HEK293 (cell line): Measurements from ENCODE around the gene MOB1A.

Experiments used
- CTCF ChIA-PET: fragments of 350-600 bp; formaldehyde crosslinking; extraction: SDS; loops from one replicate; lab custom pipeline; 2021; ENCODE audit warnings: antibody characterized with exemption; lab: Yijun Ruan, JAX
- POLR2A ChIA-PET: fragments of 300-600 bp; formaldehyde crosslinking; extraction: SDS; loops from one replicate; lab custom pipeline; 2020; ENCODE audit warnings: antibody characterized with exemption, inconsistent platforms; lab: Yijun Ruan, JAX
- H3K27ac ChIP-seq: fragments of 200-500 bp; sonication (Bioruptor generic); 2 replicates; pipeline ENCODE4 v1.5.1; 2014; ENCODE audit warnings: low read depth, low read length, control low read depth, inconsistent platforms; ENCODE audit errors: extremely low read depth
- H3K36me3 ChIP-seq, 2 experiments: fragments of 200-500 bp in 1 of 2; sonication (Bioruptor generic) in 1 of 2; 1 replicate in 1 of 2; 2 replicates in 1 of 2; pipeline ENCODE4 v1.5.1; 2014 to 2017; ENCODE audit warnings: inconsistent platforms in 2 of 2, low read length in 2 of 2; ENCODE audit not compliant: control insufficient read depth in 2 of 2, insufficient read depth in 1 of 2
- H3K4me1 ChIP-seq: fragments of 200-500 bp; sonication (Bioruptor generic); 2 replicates; pipeline ENCODE4 v1.5.1; 2014; ENCODE audit warnings: mild to moderate bottlenecking, low read length, inconsistent platforms; ENCODE audit not compliant: control insufficient read depth, insufficient read depth
- H3K4me3 ChIP-seq: 2 replicates; pipeline ENCODE4 v1.5.1; 2011; ENCODE audit warnings: low read depth, mild to moderate bottlenecking, control low read depth, low read length, moderate library complexity
- H3K9me3 ChIP-seq: fragments of 200-500 bp; sonication (Bioruptor generic); 2 replicates; pipeline ENCODE4 v1.5.1; 2014; ENCODE audit warnings: low read depth, low read length, inconsistent platforms; ENCODE audit not compliant: control insufficient read depth, insufficient read depth
- HOXC10 ChIP-seq: sonication (generic); formaldehyde crosslinking; IDR thresholded peaks from 2 replicates; pipeline ENCODE4 v1.8.1; 2023; ENCODE audit warnings: mild to moderate bottlenecking, missing genetic modification reagents
- KLF10 ChIP-seq: fragments of 450-650 bp; IDR thresholded peaks from 2 replicates; pipeline ENCODE4 v1.5.1; 2018; ENCODE audit warnings: missing biosample characterization, mild to moderate bottlenecking, missing genetic modification characterization
- KLF16 ChIP-seq: fragments of 450-650 bp; formaldehyde crosslinking; IDR thresholded peaks from 2 replicates; pipeline ENCODE4 v1.5.1; 2017; ENCODE audit warnings: missing biosample characterization, missing genetic modification characterization
- OVOL3 ChIP-seq: fragments of 450-650 bp; formaldehyde crosslinking; IDR thresholded peaks from 2 replicates; pipeline ENCODE4 v1.5.1; 2016; ENCODE audit warnings: missing biosample characterization, missing genetic modification characterization
- SP2 ChIP-seq: fragments of 450-650 bp; formaldehyde crosslinking; IDR thresholded peaks from 2 replicates; pipeline ENCODE4 v1.5.1; 2016; ENCODE audit warnings: missing biosample characterization, missing genetic modification characterization
- YY2 ChIP-seq: fragments of 450-650 bp; formaldehyde crosslinking; IDR thresholded peaks from 2 replicates; pipeline ENCODE4 v1.5.1; 2016; ENCODE audit warnings: missing biosample characterization, missing genetic modification characterization
- ZBTB17 ChIP-seq: fragments of 450-650 bp; formaldehyde crosslinking; IDR thresholded peaks from 2 replicates; pipeline ENCODE4 v1.5.1; 2016; ENCODE audit warnings: missing biosample characterization, missing genetic modification characterization
- ZEB2 ChIP-seq: fragments of 450-650 bp; formaldehyde crosslinking; IDR thresholded peaks from 2 replicates; pipeline ENCODE4 v1.5.1; 2016; ENCODE audit warnings: missing biosample characterization, missing genetic modification characterization
- ZNF175 ChIP-seq: fragments of 450-650 bp; formaldehyde crosslinking; IDR thresholded peaks from 2 replicates; pipeline ENCODE4 v1.5.1; 2016; ENCODE audit warnings: missing biosample characterization, missing genetic modification characterization
- ZNF184 ChIP-seq: fragments of 450-650 bp; IDR thresholded peaks from 2 replicates; pipeline ENCODE4 v1.5.1; 2018; ENCODE audit warnings: missing biosample characterization, mild to moderate bottlenecking, missing genetic modification characterization
- ZNF292 ChIP-seq: fragments of 450-650 bp; formaldehyde crosslinking; IDR thresholded peaks from 2 replicates; pipeline ENCODE4 v1.5.1; 2016; ENCODE audit warnings: low read depth, missing biosample characterization, missing genetic modification characterization, borderline replicate concordance
- ZNF302 ChIP-seq: fragments of 450-650 bp; formaldehyde crosslinking; IDR thresholded peaks from 2 replicates; pipeline ENCODE4 v1.5.1; 2016; ENCODE audit warnings: missing biosample characterization, missing genetic modification characterization, low read depth
- ZNF311 ChIP-seq: fragments of 450-650 bp; formaldehyde crosslinking; IDR thresholded peaks from 2 replicates; pipeline ENCODE4 v1.5.1; 2017; ENCODE audit warnings: missing biosample characterization, missing genetic modification characterization, borderline replicate concordance
- ZNF335 ChIP-seq: fragments of 450-650 bp; formaldehyde crosslinking; conservative IDR thresholded peaks from 2 replicates; pipeline ENCODE4 v1.5.1; 2016; ENCODE audit warnings: missing biosample characterization, missing genetic modification characterization
- ZNF366 ChIP-seq: fragments of 450-650 bp; formaldehyde crosslinking; conservative IDR thresholded peaks from 2 replicates; pipeline ENCODE4 v1.5.1; 2016; ENCODE audit warnings: missing biosample characterization, missing genetic modification characterization
- ZNF48 ChIP-seq: fragments of 450-650 bp; formaldehyde crosslinking; IDR thresholded peaks from 2 replicates; pipeline ENCODE4 v1.5.1; 2016; ENCODE audit warnings: missing biosample characterization, missing genetic modification characterization
- ZNF510 ChIP-seq: fragments of 450-650 bp; formaldehyde crosslinking; IDR thresholded peaks from 2 replicates; pipeline ENCODE4 v1.5.1; 2018; ENCODE audit warnings: mild to moderate bottlenecking, missing genetic modification characterization, missing biosample characterization; ENCODE audit not compliant: insufficient replicate concordance
- ZNF555 ChIP-seq: fragments of 450-650 bp; formaldehyde crosslinking; conservative IDR thresholded peaks from 2 replicates; pipeline ENCODE4 v1.5.1; 2017; ENCODE audit warnings: missing biosample characterization, mild to moderate bottlenecking, missing genetic modification characterization, inconsistent platforms
- ZNF560 ChIP-seq: fragments of 450-650 bp; formaldehyde crosslinking; IDR thresholded peaks from 2 replicates; pipeline ENCODE4 v1.5.1; 2017; ENCODE audit warnings: missing biosample characterization, missing genetic modification characterization, borderline replicate concordance
- ZNF660 ChIP-seq: fragments of 450-650 bp; IDR thresholded peaks from 2 replicates; pipeline ENCODE4 v1.5.1; 2018; ENCODE audit warnings: missing biosample characterization, mild to moderate bottlenecking, missing genetic modification characterization
- ZNF670 ChIP-seq: fragments of 450-650 bp; formaldehyde crosslinking; IDR thresholded peaks from 2 replicates; pipeline ENCODE4 v1.5.1; 2016; ENCODE audit warnings: missing biosample characterization, missing genetic modification characterization, low read depth
- ZNF843 ChIP-seq: fragments of 450-650 bp; formaldehyde crosslinking; IDR thresholded peaks from 2 replicates; pipeline ENCODE4 v1.5.1; 2016; ENCODE audit warnings: missing biosample characterization, missing genetic modification characterization
- ZXDB ChIP-seq: fragments of 450-650 bp; formaldehyde crosslinking; IDR thresholded peaks from 2 replicates; pipeline ENCODE4 v1.5.1; 2016; ENCODE audit warnings: missing biosample characterization, missing genetic modification characterization
- TF ChIP-seq, protein P1 (sequence below): fragments of 450-650 bp; formaldehyde crosslinking; IDR thresholded peaks from 2 replicates; pipeline ENCODE4 v1.5.1; 2016; ENCODE audit warnings: missing biosample characterization, missing genetic modification characterization
- TF ChIP-seq, protein P2 (sequence below): fragments of 450-650 bp; IDR thresholded peaks from 2 replicates; pipeline ENCODE4 v1.5.1; 2018; ENCODE audit warnings: missing biosample characterization, mild to moderate bottlenecking, missing genetic modification characterization
- TF ChIP-seq, protein P3 (sequence below): fragments of 450-650 bp; formaldehyde crosslinking; IDR thresholded peaks from 2 replicates; pipeline ENCODE4 v1.5.1; 2016; ENCODE audit warnings: missing biosample characterization, missing genetic modification characterization
- TF ChIP-seq, protein P4 (sequence below): fragments of 450-650 bp; formaldehyde crosslinking; IDR thresholded peaks from 2 replicates; pipeline ENCODE4 v1.5.1; 2016; ENCODE audit warnings: missing biosample characterization, missing genetic modification characterization

Gene MOB1A

DNA sequence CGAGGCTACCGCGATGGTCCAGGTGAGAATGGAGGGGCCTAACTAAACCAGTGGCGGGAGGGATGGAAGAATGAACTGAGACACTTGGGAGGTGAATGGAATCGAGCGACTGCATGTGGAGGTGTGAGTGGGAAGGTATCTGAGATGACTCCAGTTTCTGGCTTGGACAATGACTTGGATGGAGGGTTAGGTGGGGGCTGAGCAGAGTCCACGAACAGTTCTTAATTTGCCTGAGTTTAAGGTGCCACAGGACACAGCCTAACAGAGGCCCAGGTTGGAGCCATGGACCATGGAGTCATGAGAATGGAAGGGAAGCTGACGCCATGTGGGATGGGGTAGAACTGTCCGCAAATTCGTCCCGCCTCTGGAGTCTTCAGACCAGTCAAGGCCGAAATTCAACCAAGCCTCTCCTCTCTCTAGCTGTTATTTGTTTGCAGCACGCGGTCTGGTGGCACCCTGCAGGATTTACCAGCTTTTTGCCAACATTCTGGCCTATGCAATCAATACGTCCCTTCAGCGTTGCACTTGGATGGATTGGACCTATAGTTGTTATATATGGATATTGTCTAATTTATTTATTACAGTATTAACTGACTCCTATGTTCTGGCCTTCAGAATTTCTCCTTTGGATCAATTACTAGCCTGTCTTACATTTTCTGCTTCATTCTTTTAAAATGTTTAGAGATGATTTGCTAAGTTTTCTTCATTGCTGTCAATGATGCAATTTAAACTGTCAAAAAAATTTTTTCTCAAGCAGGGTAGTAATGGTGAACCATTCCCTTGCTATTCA lies 30.0 kb downstream of the MOB1A start (continued):
- peak; percentile 76 for TF ChIP-seq ZBTB17 (tag by site-specific recombination)
- no peak for TF ChIP-seq OVOL3
- TF ChIP-seq ZNF175 (tag by site-specific recombination) = no peak
- no peak for TF ChIP-seq ZNF670 (tag by site-specific recombination)
- no peak for TF ChIP-seq ZNF302 (tag by site-specific recombination)
- TF ChIP-seq ZNF560 (tag by site-specific recombination) = no peak
- TF ChIP-seq ZEB2 (tag by site-specific recombination) = no peak
- no peak for TF ChIP-seq ZNF843 (tag by site-specific recombination)
- peak; percentile 78; the same call in 1 of the 2 replicates for TF ChIP-seq ZNF366
- TF ChIP-seq, protein P1, sequence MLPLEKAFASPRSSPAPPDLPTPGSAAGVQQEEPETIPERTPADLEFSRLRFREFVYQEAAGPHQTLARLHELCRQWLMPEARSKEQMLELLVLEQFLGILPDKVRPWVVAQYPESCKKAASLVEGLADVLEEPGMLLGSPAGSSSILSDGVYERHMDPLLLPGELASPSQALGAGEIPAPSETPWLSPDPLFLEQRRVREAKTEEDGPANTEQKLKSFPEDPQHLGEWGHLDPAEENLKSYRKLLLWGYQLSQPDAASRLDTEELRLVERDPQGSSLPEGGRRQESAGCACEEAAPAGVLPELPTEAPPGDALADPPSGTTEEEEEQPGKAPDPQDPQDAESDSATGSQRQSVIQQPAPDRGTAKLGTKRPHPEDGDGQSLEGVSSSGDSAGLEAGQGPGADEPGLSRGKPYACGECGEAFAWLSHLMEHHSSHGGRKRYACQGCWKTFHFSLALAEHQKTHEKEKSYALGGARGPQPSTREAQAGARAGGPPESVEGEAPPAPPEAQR (tag by site-specific recombination) = no peak
- TF ChIP-seq KLF10 (tag by site-specific recombination) = no peak
- no peak for TF ChIP-seq ZNF510 (tag by site-specific recombination)
- peak; percentile 36 for TF ChIP-seq SP2 (tag by site-specific recombination)
- TF ChIP-seq ZNF292 = no peak
- no peak for TF ChIP-seq ZNF311 (tag by site-specific recombination)

DNA sequence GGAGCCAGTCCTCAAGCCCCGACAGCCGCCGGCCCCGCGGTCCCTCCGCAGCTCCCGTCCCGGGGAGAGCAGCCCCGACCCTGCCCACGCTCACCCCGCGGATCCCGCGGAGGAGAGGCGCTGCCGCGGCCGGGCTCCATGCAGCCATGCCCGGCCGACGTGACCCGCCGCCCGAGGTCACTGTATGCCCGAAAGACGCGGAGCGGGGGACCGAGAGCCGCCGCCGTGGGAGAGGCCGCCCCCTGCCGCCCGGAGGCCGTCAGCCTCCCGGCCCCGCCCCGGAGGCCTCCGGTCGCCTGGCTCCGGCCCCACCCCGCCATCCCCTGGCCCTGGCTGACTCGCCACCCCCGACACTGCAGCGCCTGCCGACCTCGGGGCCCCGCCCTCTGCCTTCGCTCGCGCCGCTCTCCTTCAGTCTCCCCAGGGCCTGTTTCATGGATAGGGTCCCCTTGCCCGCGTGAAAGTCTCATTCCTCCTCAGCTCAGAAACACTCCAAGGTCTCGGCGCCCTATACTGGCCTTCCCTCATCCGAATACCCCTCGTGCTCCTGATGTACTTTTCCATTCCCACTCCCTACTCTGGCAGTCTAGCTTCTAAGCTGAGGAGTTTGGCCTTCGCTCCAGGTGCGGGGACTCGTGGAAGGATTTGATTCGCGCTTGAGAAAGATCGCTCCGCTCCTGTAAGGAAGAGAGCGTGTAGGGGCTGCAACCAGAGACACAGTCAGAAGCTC lies 30.8 kb downstream of the MOB1A start, which contains the start of gene BOLA3:
TSS of gene BOLA3 (minus strand) at position 186 of the 730 bp plus-strand sequence. CDS start at position 148, 38 bp downstream.
- ChIA-PET CTCF (interaction anchor here (0.6 to 7.5 kb wide), 16 partner anchors 9 to 391 kb away, joined by 3 to 155 read pairs (median 3); partner anchors contain the start of gene STAMBP), POLR2A (interaction anchor here (0.9 to 4.2 kb wide), 9 partner anchors 9 to 411 kb away, joined by 3 to 22 read pairs (median 3); partner anchors contain the start of genes MOB1A, MTHFD2, STAMBP and TPRKB)
- Histone ChIP-seq H3K4me3 (peak within 1 kb of the TSS; percentile 63), H3K4me1 (no peaks in the 10 kb centered on the region), H3K36me3 (peaks cover 4 to 37% of the 10 kb centered on the region in 2 experiments; a peak in 2 of 3 replicates), H3K9me3 (no peaks in the 10 kb centered on the region), H3K27ac (peak within 1 kb of the TSS; percentile 67)
- TF ChIP-seq ZNF184 (tag by site-specific recombination) = 0 out of 2 replicates have a peak, but pooled peaks have one; percentile 62
- TF ChIP-seq, protein P2, sequence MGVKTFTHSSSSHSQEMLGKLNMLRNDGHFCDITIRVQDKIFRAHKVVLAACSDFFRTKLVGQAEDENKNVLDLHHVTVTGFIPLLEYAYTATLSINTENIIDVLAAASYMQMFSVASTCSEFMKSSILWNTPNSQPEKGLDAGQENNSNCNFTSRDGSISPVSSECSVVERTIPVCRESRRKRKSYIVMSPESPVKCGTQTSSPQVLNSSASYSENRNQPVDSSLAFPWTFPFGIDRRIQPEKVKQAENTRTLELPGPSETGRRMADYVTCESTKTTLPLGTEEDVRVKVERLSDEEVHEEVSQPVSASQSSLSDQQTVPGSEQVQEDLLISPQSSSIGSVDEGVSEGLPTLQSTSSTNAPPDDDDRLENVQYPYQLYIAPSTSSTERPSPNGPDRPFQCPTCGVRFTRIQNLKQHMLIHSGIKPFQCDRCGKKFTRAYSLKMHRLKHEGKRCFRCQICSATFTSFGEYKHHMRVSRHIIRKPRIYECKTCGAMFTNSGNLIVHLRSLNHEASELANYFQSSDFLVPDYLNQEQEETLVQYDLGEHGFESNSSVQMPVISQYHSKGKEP (tag by site-specific recombination) = peak; percentile 59; the same call in 1 of the 2 replicates
- 0 out of 2 replicates have a peak, but pooled peaks have one; percentile 20 for TF ChIP-seq KLF16 (tag by site-specific recombination)
- peak; percentile 50; the same call in 1 of the 2 replicates for TF ChIP-seq KLF10 (tag by site-specific recombination)
- no peak for TF ChIP-seq ZNF555 (tag by site-specific recombination)
- TF ChIP-seq, protein P3, sequence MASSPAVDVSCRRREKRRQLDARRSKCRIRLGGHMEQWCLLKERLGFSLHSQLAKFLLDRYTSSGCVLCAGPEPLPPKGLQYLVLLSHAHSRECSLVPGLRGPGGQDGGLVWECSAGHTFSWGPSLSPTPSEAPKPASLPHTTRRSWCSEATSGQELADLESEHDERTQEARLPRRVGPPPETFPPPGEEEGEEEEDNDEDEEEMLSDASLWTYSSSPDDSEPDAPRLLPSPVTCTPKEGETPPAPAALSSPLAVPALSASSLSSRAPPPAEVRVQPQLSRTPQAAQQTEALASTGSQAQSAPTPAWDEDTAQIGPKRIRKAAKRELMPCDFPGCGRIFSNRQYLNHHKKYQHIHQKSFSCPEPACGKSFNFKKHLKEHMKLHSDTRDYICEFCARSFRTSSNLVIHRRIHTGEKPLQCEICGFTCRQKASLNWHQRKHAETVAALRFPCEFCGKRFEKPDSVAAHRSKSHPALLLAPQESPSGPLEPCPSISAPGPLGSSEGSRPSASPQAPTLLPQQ = 0 out of 2 replicates have a peak, but pooled peaks have one; percentile 34
- peak; percentile 69; the same call in 1 of the 2 replicates for TF ChIP-seq ZXDB (tag by site-specific recombination)
- peak; percentile 79 for TF ChIP-seq ZNF660 (tag by site-specific recombination)
- TF ChIP-seq YY2 = peak; percentile 61; the same call in 1 of the 2 replicates
- TF ChIP-seq ZNF335 (tag by site-specific recombination) = peak; percentile 66; the same call in 1 of the 2 replicates
- TF ChIP-seq HOXC10 = 0 out of 2 replicates have a peak, but pooled peaks have one; percentile 58
- no peak for TF ChIP-seq ZNF48 (tag by site-specific recombination)
- TF ChIP-seq, protein P4, sequence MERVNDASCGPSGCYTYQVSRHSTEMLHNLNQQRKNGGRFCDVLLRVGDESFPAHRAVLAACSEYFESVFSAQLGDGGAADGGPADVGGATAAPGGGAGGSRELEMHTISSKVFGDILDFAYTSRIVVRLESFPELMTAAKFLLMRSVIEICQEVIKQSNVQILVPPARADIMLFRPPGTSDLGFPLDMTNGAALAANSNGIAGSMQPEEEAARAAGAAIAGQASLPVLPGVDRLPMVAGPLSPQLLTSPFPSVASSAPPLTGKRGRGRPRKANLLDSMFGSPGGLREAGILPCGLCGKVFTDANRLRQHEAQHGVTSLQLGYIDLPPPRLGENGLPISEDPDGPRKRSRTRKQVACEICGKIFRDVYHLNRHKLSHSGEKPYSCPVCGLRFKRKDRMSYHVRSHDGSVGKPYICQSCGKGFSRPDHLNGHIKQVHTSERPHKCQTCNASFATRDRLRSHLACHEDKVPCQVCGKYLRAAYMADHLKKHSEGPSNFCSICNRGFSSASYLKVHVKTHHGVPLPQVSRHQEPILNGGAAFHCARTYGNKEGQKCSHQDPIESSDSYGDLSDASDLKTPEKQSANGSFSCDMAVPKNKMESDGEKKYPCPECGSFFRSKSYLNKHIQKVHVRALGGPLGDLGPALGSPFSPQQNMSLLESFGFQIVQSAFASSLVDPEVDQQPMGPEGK (tag by site-specific recombination) = peak; percentile 32
